Adrenal gland (tissue), 5 donors: ENCODE data around the gene GJB5.

Experiments used
- POLR2A ChIP-seq, 2 donors: fragments of 450-650 bp; IDR thresholded peaks; one replicate each; pipeline ENCODE4 v1.6.1; 2017; ENCODE audit warnings: antibody characterized with exemption in 2 of 2, mild to moderate bottlenecking in 2 of 2, moderate library complexity in 1 of 2
- TF ChIP-seq, protein P1 (sequence below), 6 experiments: fragments of 450-650 bp in 4 of 6; fragments of 200-600 bp in 2 of 6; sonication (generic) in 1 of 6; IDR thresholded peaks; 1 replicate in 5 of 6; 2 replicates in 1 of 6; pipeline versions ENCODE4 v1.5.1 to v1.8.0; 2016 to 2021; ENCODE audit warnings: antibody characterized with exemption in 6 of 6, mild to moderate bottlenecking in 2 of 6, moderate library complexity in 1 of 6
- donor health status: DM: no; HTN: no; CAD: no.

DNA sequence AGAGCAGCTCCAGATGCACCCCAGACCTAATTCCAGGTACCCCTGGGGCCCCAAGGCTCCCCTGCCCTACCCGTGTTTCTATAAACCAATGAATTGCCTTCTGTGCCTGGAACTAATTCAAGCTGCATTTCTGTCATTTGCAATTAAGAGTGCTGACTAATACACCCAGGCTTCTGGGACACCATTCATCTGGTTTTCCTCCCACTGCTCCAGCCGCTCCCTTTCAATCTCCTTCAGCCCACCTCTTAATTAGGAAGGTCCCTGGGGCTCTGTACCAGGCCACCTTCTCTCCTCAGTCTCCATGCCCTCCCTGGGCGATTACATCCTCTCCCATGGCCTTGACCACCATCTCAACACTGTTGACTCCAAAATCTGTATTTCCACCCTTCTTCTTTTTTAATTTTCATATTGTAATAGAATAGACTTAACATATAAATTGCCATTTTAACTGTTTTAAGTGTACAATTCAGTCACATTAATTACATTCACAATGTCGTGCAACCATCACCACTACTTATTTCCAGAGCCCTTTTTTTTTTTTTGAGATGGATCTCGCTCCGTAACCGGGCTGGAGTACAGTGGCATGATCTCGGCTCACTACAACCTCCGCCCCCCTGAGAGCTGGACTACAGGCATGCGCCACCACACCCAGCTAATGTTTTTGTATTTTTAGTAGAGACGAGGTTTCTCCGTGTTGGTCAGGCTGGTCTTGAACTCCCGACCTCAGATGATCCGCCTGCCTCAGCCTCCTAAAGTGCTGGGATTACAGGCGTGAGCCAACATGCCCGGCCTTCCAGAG, 16.9 kb downstream of the GJB5 start:
- TF ChIP-seq, protein P1, sequence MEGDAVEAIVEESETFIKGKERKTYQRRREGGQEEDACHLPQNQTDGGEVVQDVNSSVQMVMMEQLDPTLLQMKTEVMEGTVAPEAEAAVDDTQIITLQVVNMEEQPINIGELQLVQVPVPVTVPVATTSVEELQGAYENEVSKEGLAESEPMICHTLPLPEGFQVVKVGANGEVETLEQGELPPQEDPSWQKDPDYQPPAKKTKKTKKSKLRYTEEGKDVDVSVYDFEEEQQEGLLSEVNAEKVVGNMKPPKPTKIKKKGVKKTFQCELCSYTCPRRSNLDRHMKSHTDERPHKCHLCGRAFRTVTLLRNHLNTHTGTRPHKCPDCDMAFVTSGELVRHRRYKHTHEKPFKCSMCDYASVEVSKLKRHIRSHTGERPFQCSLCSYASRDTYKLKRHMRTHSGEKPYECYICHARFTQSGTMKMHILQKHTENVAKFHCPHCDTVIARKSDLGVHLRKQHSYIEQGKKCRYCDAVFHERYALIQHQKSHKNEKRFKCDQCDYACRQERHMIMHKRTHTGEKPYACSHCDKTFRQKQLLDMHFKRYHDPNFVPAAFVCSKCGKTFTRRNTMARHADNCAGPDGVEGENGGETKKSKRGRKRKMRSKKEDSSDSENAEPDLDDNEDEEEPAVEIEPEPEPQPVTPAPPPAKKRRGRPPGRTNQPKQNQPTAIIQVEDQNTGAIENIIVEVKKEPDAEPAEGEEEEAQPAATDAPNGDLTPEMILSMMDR (IDR thresholded peaks at IDR 0.05): no peak
- TF ChIP-seq POLR2A (IDR thresholded peaks at IDR 0.05): no peak
